ENCODE results near the gene SHKBP1. TPM values are rescaled to one million over a fixed set of nuclear protein-coding genes. Genes with fewer than 3 reads are reported as not detected.

SHKBP1 gene
- total and polyA plus RNA-seq, 9 of the 15 experiments (the other 6 are each of a cell fraction or from before 2014, with no cell fraction given): 1.2 to 58.1 (median 22.3) TPM

GRCh38 chr19:40549007-40549708 lies 27.5 kb upstream of the SHKBP1 start (continued):
- TF ChIP-seq ZMIZ1 (IDR thresholded peaks at IDR 0.05; ENCODE audit: low read depth in 2 of 2, low read length in 2 of 2) (no peak), ZNF668 (CRISPR knock-in tag; IDR thresholded peaks at IDR 0.05) (no peak), ZBTB9 (CRISPR knock-in tag; IDR thresholded peaks at IDR 0.05) (no peak), HMBOX1 (IDR thresholded peaks at IDR 0.05) (no peak), CTCF (IDR thresholded peaks at IDR 0.05 in 2 of 3, conservative IDR thresholded peaks at IDR 0.05 in 1 of 3; ENCODE audit: insufficient read depth in 2 of 3, low read depth in 1 of 3, low read length in 3 of 3) (peak; percentile 36 to 90 (median 71); a peak in 5 of 6 replicates), CREBBP (IDR thresholded peaks at IDR 0.05; ENCODE audit: low read depth, low read length) (no peak), NCOR1 (IDR thresholded peaks at IDR 0.05) (no peak), CREB5 (CRISPR knock-in tag; IDR thresholded peaks at IDR 0.05) (no peak), HIVEP1 (CRISPR knock-in tag; IDR thresholded peaks at IDR 0.05) (no peak), ZBED1 (IDR thresholded peaks at IDR 0.05) (no peak), CREM (IDR thresholded peaks at IDR 0.05; ENCODE audit: low read depth) (peak; percentile 77), ZBTB11 (CRISPR knock-in tag; IDR thresholded peaks at IDR 0.05) (no peak)

Measured in K562 (cell line).